Activated naive CD8-positive, alpha-beta T cell treated with anti-CD3 and anti-CD28 coated beads, Interleukin-2, amount 50 U/mL, for 24 hours (primary cell): Measurements from ENCODE around the gene HELQ.
"Not testable (repeated sequence)": the region's sequence is repeated elsewhere in the genome, so short reads cannot be mapped to it uniquely, and the experiment has no call there.

ENCODE experiments used
- ATAC-seq: fragments of 150-1000 bp; cut with Tn5 transposase; one replicate; pipeline ENCODE4 v1.10.0; 2021
- DNase-seq: peaks from one replicate; pipeline ENCODE4 v3.0.0; 2021
- H3K27ac Mint-ChIP-seq: one replicate; pipeline ENCODE4 v1.8.0; 2021; ENCODE audit warnings: mild to moderate bottlenecking, mixed read lengths
- H3K27me3 Mint-ChIP-seq: one replicate; pipeline ENCODE4 v1.8.0; 2021; ENCODE audit warnings: mixed read lengths
- H3K36me3 Mint-ChIP-seq: one replicate; pipeline ENCODE4 v1.8.0; 2021; ENCODE audit warnings: low read depth, mixed read lengths
- H3K4me1 Mint-ChIP-seq: one replicate; pipeline ENCODE4 v1.8.0; 2021; ENCODE audit warnings: mixed read lengths
- H3K4me3 Mint-ChIP-seq: one replicate; pipeline ENCODE4 v1.8.0; 2021; ENCODE audit warnings: mild to moderate bottlenecking, moderate library complexity, mixed read lengths
- H3K9me3 Mint-ChIP-seq: one replicate; pipeline ENCODE4 v1.8.0; 2021; ENCODE audit warnings: mixed read lengths

Gene HELQ

GRCh38 chr4:83455281-83456183 is at the start of gene HELQ, which contains the start of gene MRPS18C:
HELQ (minus strand) TSS chr4:83455823; CDS start chr4:83455693, 130 bp downstream.
MRPS18C (plus strand) TSS chr4:83456058; CDS start chr4:83456078, 20 bp downstream.
- peaks cover 63% of the 10 kb centered on the region for H3K36me3 Mint-ChIP-seq

GRCh38 chr4:83504996-83505395 is 49.4 kb upstream of the HELQ start:
- DNase-seq (no peak), ATAC-seq (no peak)
- H3K27me3 Mint-ChIP-seq = no peaks in the 10 kb centered on the region
- peaks cover 7% of the 10 kb centered on the region for H3K4me1 Mint-ChIP-seq
- no peak overlapping the region for H3K4me3 Mint-ChIP-seq
- no peaks in the 10 kb centered on the region for H3K9me3 Mint-ChIP-seq
- no peak overlapping the region for H3K27ac Mint-ChIP-seq
- H3K36me3 Mint-ChIP-seq = no peaks in the 10 kb centered on the region

More at GRCh38 chr4:83455281-83456183, at the start of gene HELQ, which contains the start of gene MRPS18C:
- Mint-ChIP-seq H3K4me1 (peaks cover 43% of the 10 kb centered on the region), H3K27me3 (peaks cover 3% of the 10 kb centered on the region), H3K9me3 (no peaks in the 10 kb centered on the region), H3K4me3 (peak within 1 kb of the TSS; percentile 99), H3K27ac (peak within 1 kb of the TSS; percentile 99)
- ATAC-seq (peak; percentile 95), DNase-seq (peak; percentile 93)

- Mint-ChIP-seq H3K27ac (no peak overlapping the region), H3K4me3 (no peak overlapping the region), H3K36me3 (no peaks in the 10 kb centered on the region), H3K27me3 (no peaks in the 10 kb centered on the region), H3K4me1 (peaks cover 7% of the 10 kb centered on the region), H3K9me3 (no peaks in the 10 kb centered on the region)
- DNase-seq (no peak), ATAC-seq (no peak)
These were observed 48.9 kb upstream of the HELQ start for GRCh38 chr4:83504503-83504902.

GRCh38 chr4:83503974-83504373 is 48.4 kb upstream of the HELQ start:
- H3K27ac Mint-ChIP-seq = no peak overlapping the region
- no peaks in the 10 kb centered on the region for H3K27me3 Mint-ChIP-seq
- H3K4me1 Mint-ChIP-seq = peaks cover 7% of the 10 kb centered on the region
- H3K36me3 Mint-ChIP-seq = no peaks in the 10 kb centered on the region
- H3K9me3 Mint-ChIP-seq = no peaks in the 10 kb centered on the region
- DNase-seq (no peak), ATAC-seq (no peak)
- no peak overlapping the region for H3K4me3 Mint-ChIP-seq

GRCh38 chr4:83501671-83502070 is 46.0 kb upstream of the HELQ start:
- H3K36me3 Mint-ChIP-seq, H3K9me3 Mint-ChIP-seq, H3K27me3 Mint-ChIP-seq, H3K4me1 Mint-ChIP-seq, DNase-seq, H3K27ac Mint-ChIP-seq, ATAC-seq, H3K4me3 Mint-ChIP-seq: not testable (repeated sequence)

- Mint-ChIP-seq H3K4me3 (no peak overlapping the region), H3K9me3 (no peaks in the 10 kb centered on the region), H3K27ac (no peak overlapping the region), H3K36me3 (no peaks in the 10 kb centered on the region), H3K27me3 (no peaks in the 10 kb centered on the region), H3K4me1 (no peaks in the 10 kb centered on the region)
- DNase-seq (no peak), ATAC-seq (no peak)
These were observed 42.6 kb upstream of the HELQ start for GRCh38 chr4:83498187-83498586.

GRCh38 chr4:83496085-83496917 is 40.7 kb upstream of the HELQ start:
- not testable (repeated sequence) for H3K36me3 Mint-ChIP-seq, DNase-seq, H3K27ac Mint-ChIP-seq, ATAC-seq, H3K4me1 Mint-ChIP-seq, H3K4me3 Mint-ChIP-seq, H3K27me3 Mint-ChIP-seq, H3K9me3 Mint-ChIP-seq

GRCh38 chr4:83490876-83491450 is 35.3 kb upstream of the HELQ start:
- ATAC-seq = no peak
- Mint-ChIP-seq H3K27me3 (no peaks in the 10 kb centered on the region), H3K27ac (no peak overlapping the region), H3K4me3 (no peak overlapping the region), H3K36me3 (no peaks in the 10 kb centered on the region), H3K4me1 (peaks cover 1% of the 10 kb centered on the region), H3K9me3 (no peaks in the 10 kb centered on the region)
- no peak for DNase-seq

GRCh38 chr4:83489711-83490326 is 34.2 kb upstream of the HELQ start:
- DNase-seq = no peak
- Mint-ChIP-seq H3K36me3 (no peaks in the 10 kb centered on the region), H3K4me1 (peaks cover 7% of the 10 kb centered on the region), H3K27ac (no peak overlapping the region), H3K27me3 (no peaks in the 10 kb centered on the region), H3K9me3 (no peaks in the 10 kb centered on the region), H3K4me3 (no peak overlapping the region)
- no peak for ATAC-seq

GRCh38 chr4:83486457-83487129 is 31.0 kb upstream of the HELQ start:
- H3K27me3 Mint-ChIP-seq = no peaks in the 10 kb centered on the region
- no peak overlapping the region for H3K4me3 Mint-ChIP-seq
- no peak for DNase-seq

GRCh38 chr4:83484500-83485461 is 29.2 kb upstream of the HELQ start, which contains the start of gene ABRAXAS1:
ABRAXAS1 (minus strand) TSS chr4:83485100; CDS start chr4:83485072, 28 bp downstream.
- DNase-seq (peak; percentile 94), ATAC-seq (peak; percentile 97)
- Mint-ChIP-seq H3K36me3 (peaks cover 3% of the 10 kb centered on the region), H3K4me3 (peak within 1 kb of the TSS; percentile 98), H3K27ac (peak within 1 kb of the TSS; percentile 99), H3K4me1 (peaks cover 20% of the 10 kb centered on the region), H3K9me3 (no peaks in the 10 kb centered on the region), H3K27me3 (no peaks in the 10 kb centered on the region)

More at GRCh38 chr4:83486457-83487129, 31.0 kb upstream of the HELQ start:
- Mint-ChIP-seq H3K4me1 (peaks cover 20% of the 10 kb centered on the region), H3K9me3 (no peaks in the 10 kb centered on the region), H3K27ac (no peak overlapping the region), H3K36me3 (no peaks in the 10 kb centered on the region)
- no peak for ATAC-seq

- Mint-ChIP-seq H3K4me3 (no peak overlapping the region), H3K4me1 (peaks cover 3% of the 10 kb centered on the region), H3K27ac (no peak overlapping the region), H3K27me3 (no peaks in the 10 kb centered on the region), H3K36me3 (peaks cover 14% of the 10 kb centered on the region), H3K9me3 (no peaks in the 10 kb centered on the region)
- DNase-seq = no peak
- ATAC-seq = no peak
These were observed 18.3 kb upstream of the HELQ start for GRCh38 chr4:83473966-83474365.

- Mint-ChIP-seq H3K27ac (no peak overlapping the region), H3K4me3 (no peak overlapping the region), H3K27me3 (no peaks in the 10 kb centered on the region), H3K4me1 (peaks cover 3% of the 10 kb centered on the region), H3K36me3 (peaks cover 14% of the 10 kb centered on the region), H3K9me3 (no peaks in the 10 kb centered on the region)
- DNase-seq (no peak), ATAC-seq (no peak)
These were observed 17.8 kb upstream of the HELQ start for GRCh38 chr4:83473423-83473822.
